Body of pancreas (tissue), 4 donors: ENCODE measurements around the gene SMLR1. TPM values are rescaled to one million over a fixed set of nuclear protein-coding genes. Genes with fewer than 3 reads are reported as not detected.

Experiments
- ATAC-seq: fragments of 150-250 bp; one replicate; pipeline ENCODE4 v1.9.1; 2016
- DNase-seq, 4 donors: peaks; one replicate each; pipeline ENCODE4 v3.0.0-alpha.2; 2019
- H3K27ac ChIP-seq, 4 donors: fragments of 200-600 bp; sonication (generic); 1 replicate in 3 of 4; 2 replicates in 1 of 4; pipeline versions ENCODE4 v1.5.1 to v1.6.1; 2016 to 2019; ENCODE audit warnings: mild to moderate bottlenecking in 1 of 4, mixed read lengths in 1 of 4, moderate library complexity in 1 of 4
- H3K27me3 ChIP-seq, 2 donors: fragments of 200-600 bp; sonication (generic); one replicate each; pipeline ENCODE4 v1.6.0; 2016; ENCODE audit warnings: mild to moderate bottlenecking in 1 of 2
- H3K36me3 ChIP-seq, 2 donors: fragments of 200-600 bp; sonication (generic); replicated peaks in 1 of 2; 2 replicates each; pipeline ENCODE4 v1.5.1; 2016; ENCODE audit warnings: low read depth in 2 of 2; ENCODE audit not compliant: insufficient read depth in 1 of 2
- H3K4me1 ChIP-seq: fragments of 200-600 bp; sonication (generic); one replicate; pipeline ENCODE4 v1.6.0; 2016
- H3K4me3 ChIP-seq, 2 donors: fragments of 200-600 bp; sonication (generic); 1 replicate in 1 of 2; 2 replicates in 1 of 2; pipeline ENCODE4 v1.5.1; 2016 to 2019
- H3K9me3 ChIP-seq, 3 donors: fragments of 200-600 bp; sonication (generic); 1 replicate in 2 of 3; 2 replicates in 1 of 3; pipeline ENCODE4 v1.5.1; 2016
- CTCF ChIP-seq, 7 experiments: fragments of 450-650 bp in 4 of 7; fragments of 200-600 bp in 3 of 7; sonication (generic) in 3 of 7; IDR thresholded peaks; one replicate each; pipeline ENCODE4 v1.5.1; 2016 to 2019; ENCODE audit warnings: antibody characterized with exemption in 7 of 7
- POLR2A ChIP-seq, 3 donors: fragments of 450-650 bp; IDR thresholded peaks; one replicate each; pipeline ENCODE4 v1.6.1; 2016; ENCODE audit warnings: antibody characterized with exemption in 3 of 3, mild to moderate bottlenecking in 2 of 3
- WGBS, 2 donors: methylation state at CpG; one replicate each; pipeline ENCODE4 v1.1.5; 2017; 5-methylcytosine and 5-hydroxymethylcytosine counted together
- intact Hi-C: fragments of 100-400 bp; cut with DNase I; formaldehyde crosslinking; loops from one replicate; pipeline ENCODE4 v1.15.1; 2023
- total RNA-seq, 2 donors: library from RNA; depleted of rRNA; stranded (reverse); fragments of >200 nt; gene quantifications; one replicate each; pipeline ENCODE4 v1.1.0, GENCODE V29; 2016

The SMLR1 gene
- total RNA-seq, 2 donors from 2014 or later, result 0.52 TPM; not detected in 1

GRCh38 chr6:130858054-130858453 is 30.8 kb downstream of the SMLR1 start:
- Histone ChIP-seq H3K27ac (no peak overlapping the region), H3K9me3 (no peaks in the 10 kb centered on the region), H3K4me3 (no peak overlapping the region), H3K27me3 (no peaks in the 10 kb centered on the region), H3K36me3 (no peaks in the 10 kb centered on the region), H3K4me1 (peaks cover 6% of the 10 kb centered on the region)
- TF ChIP-seq POLR2A (IDR thresholded peaks at IDR 0.05) (no peak), CTCF (IDR thresholded peaks at IDR 0.05) (no peak)
- intact Hi-C loops, result no loop called here
- ATAC-seq (no peak), DNase-seq (no peak)
- 74 to 83% methylated on average over 4 of the region's 4 CpGs for WGBS, 2 donors

- no peak overlapping the region for H3K27ac ChIP-seq
- TF ChIP-seq POLR2A (IDR thresholded peaks at IDR 0.05) (no peak), CTCF (IDR thresholded peaks at IDR 0.05) (no peak)
- 14 to 39% methylated on average over 2 of the region's 2 CpGs for WGBS, 2 donors
- H3K27me3 ChIP-seq, result no peaks in the 10 kb centered on the region
- peaks cover 6% of the 10 kb centered on the region for H3K4me1 ChIP-seq
- H3K4me3 ChIP-seq, result no peak overlapping the region
- H3K36me3 ChIP-seq, result no peaks in the 10 kb centered on the region
- intact Hi-C loops, result no loop called here
- ATAC-seq (no peak), DNase-seq (no peak)
- H3K9me3 ChIP-seq, result no peaks in the 10 kb centered on the region
These were observed 31.4 kb downstream of the SMLR1 start for GRCh38 chr6:130858498-130859160.

GRCh38 chr6:130859161-130859867 is 32.1 kb downstream of the SMLR1 start:
- TF ChIP-seq POLR2A (IDR thresholded peaks at IDR 0.05), result no peak
- no peak for TF ChIP-seq CTCF (IDR thresholded peaks at IDR 0.05)
- no peak for DNase-seq
- no peaks in the 10 kb centered on the region for H3K9me3 ChIP-seq
- no peak overlapping the region for H3K4me3 ChIP-seq
- ATAC-seq, result no peak
- peaks cover 6% of the 10 kb centered on the region for H3K4me1 ChIP-seq
- H3K36me3 ChIP-seq, result no peaks in the 10 kb centered on the region
- no peaks in the 10 kb centered on the region for H3K27me3 ChIP-seq
- intact Hi-C loops, result no loop called here
- 86 to 91% methylated on average over 11 of the region's 11 CpGs for WGBS, 2 donors
- H3K27ac ChIP-seq, result no peak overlapping the region

DNA sequence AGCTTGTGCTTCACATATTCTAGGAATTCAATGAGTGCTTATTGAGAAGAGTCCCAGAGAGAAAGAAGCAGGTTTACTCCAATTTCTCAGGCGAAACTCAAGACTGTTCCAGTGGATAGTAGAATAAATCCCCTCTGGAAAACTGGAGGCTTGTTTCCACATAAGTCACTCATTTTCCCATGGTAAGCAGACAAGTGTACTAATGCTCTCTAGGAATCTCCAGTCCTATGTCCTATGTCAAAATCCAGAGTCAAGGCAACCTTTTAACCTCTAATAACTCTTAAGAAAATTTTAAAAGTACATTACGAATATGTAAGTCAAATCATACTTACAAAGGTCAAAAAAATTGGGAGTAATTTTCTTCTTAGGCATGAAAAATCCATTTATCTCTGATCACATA is 35.2 kb downstream of the SMLR1 start:
- ATAC-seq, result no peak
- TF ChIP-seq POLR2A (IDR thresholded peaks at IDR 0.05), result no peak
- H3K9me3 ChIP-seq, result no peaks in the 10 kb centered on the region
- H3K4me1 ChIP-seq, result peaks cover 6% of the 10 kb centered on the region
- peaks cover 0 to 3% of the 10 kb centered on the region in 2 donors for H3K36me3 ChIP-seq
- no peak for DNase-seq
- no peak overlapping the region for H3K27ac ChIP-seq
- 97 to 98% methylated on average over 2 of the region's 2 CpGs for WGBS, 2 donors
- H3K4me3 ChIP-seq, result no peak overlapping the region
- no peaks in the 10 kb centered on the region for H3K27me3 ChIP-seq
- intact Hi-C loops, result no loop called here

- WGBS, 2 donors, result 46% methylated on average over 4 of the region's 4 CpGs
- no peak for DNase-seq
- no peaks in the 10 kb centered on the region for H3K9me3 ChIP-seq
- H3K4me1 ChIP-seq, result peaks cover 3% of the 10 kb centered on the region
- H3K4me3 ChIP-seq, result no peak overlapping the region
- H3K27me3 ChIP-seq, result no peaks in the 10 kb centered on the region
- no peak for ATAC-seq
- H3K36me3 ChIP-seq, result peaks cover 0 to 3% of the 10 kb centered on the region in 2 donors
- intact Hi-C loops, result no loop called here
- TF ChIP-seq CTCF (IDR thresholded peaks at IDR 0.05) (no peak), POLR2A (IDR thresholded peaks at IDR 0.05) (no peak)
- no peak overlapping the region for H3K27ac ChIP-seq
These were observed 36.4 kb downstream of the SMLR1 start for GRCh38 chr6:130863415-130864230.
